NCI-H2196 treated with DMSO at 0.1 percent for 48 hours (cell line): ENCODE data around the gene DNAJB11.
A peak's percentile ranks its signal among the peaks of the same experiment; 100 is the strongest.

Experiments
- DNase-seq: peaks from one replicate; lab custom pipeline; 2025; ENCODE audit not compliant: unreplicated experiment; lab: John Stamatoyannopoulos, UW

Gene DNAJB11

DNA sequence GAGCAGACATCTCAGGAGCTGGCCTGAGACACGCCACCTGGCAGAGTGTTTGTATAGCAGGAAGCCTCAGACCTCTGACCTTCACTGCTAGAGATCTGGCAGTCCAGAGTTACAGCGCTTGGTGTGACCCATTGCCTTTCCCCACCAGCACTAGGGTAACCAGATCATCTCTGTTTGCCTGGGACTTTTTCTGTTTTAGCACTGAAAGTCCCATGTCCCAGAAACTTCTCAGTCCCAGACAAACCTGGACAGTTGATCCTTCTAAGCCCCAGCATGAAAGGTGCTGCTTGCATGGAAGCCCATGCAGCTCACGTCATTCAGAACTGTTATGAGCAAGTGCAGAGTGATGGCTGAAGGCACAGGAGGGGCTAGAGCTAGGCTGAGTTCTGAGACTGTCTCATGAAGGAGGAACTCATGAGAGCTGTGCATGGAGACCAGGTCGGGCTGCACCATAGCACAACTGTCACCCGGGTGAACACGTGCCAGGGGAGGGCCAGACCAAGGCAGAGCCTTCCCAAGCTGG lies 24.1 kb downstream of the DNAJB11 start:
- no peak for DNase-seq

DNA sequence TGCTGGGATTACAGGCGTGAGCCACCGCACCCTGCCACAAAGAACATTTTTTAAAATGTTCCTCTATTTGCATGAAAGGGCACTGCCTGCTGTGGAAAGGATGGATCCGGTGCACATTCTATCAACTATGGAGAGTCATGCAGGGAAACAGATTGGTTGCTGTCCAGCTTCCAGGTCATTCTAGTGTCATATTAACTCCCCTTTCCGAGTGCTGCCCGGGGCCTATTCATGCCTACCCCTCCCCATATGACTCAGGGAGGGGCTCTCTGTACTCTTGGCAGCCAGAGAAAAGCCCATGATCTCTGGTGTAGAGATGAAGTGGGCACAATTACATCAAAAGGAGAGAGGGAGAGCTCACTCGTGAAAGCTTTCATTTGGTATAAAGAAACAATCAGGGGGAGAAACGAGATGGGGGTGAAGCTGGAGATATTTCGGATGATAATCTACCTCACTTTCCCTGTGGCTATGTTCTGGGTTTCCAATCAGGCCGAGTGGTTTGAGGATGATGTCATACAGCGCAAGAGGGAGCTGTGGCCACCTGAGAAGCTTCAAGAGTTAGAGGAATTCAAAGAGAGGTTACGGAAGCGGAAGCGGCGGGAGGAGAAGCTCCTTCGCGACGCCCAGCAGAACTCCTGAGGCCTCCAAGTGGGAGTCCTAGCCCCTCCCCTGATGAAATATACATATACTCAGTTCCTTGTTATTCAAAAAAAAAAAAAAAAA lies 26.2 kb downstream of the DNAJB11 start:
- DNase-seq = no peak

DNA sequence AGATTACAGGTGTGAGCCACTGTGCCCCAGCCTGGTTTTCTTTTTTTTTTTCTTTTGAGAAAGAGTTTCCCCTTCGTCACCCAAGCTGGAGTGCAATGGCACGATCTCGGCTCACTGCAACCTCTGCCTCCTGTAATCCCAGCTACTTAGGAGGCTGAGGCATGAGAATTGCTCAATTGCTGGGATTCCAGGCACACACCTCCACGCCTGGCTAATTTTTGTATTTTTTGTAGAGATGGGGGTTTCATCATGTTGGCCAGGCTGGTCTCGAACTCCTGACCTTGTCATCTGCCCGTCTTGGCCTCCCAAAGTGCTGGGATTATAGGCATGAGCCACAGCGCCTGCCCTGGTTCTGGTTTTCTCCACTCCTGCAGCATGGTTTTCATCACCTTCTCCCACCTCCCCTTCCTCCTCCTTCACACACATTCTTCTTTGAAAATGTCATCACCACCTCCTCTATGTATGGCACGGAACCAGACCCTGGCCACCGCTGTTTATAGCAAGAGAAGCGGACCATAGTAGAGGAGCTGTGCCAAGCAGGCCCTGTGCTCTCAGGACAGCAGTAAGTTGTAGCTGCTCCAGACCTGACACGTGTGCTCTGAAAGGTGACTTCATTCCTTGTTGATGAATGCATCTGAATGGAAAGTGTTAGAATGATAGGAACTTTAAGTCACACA lies 27.7 kb downstream of the DNAJB11 start:
- no peak for DNase-seq

DNA sequence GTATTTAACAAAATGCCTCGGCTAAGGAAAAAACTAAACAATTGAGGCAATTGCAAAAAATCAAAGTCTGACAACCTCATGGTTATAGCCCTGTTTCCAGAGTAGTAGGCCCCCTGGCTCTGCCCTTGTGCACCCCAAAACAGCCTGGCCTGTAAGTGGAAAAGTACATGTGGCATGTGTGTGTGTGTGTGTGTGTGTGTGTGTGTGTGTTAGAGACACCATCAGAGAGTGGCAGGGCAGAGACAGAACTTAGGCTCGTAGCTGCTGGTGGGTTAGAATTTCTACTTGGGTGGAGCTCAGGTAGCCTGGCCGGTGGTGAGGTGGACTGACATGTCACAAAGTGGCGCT lies 28.2 kb downstream of the DNAJB11 start:
- DNase-seq = no peak

- DNase-seq = no peak
Observed at GRCh38 chr3:186599142-186599784, 28.7 kb downstream of the DNAJB11 start.

DNA sequence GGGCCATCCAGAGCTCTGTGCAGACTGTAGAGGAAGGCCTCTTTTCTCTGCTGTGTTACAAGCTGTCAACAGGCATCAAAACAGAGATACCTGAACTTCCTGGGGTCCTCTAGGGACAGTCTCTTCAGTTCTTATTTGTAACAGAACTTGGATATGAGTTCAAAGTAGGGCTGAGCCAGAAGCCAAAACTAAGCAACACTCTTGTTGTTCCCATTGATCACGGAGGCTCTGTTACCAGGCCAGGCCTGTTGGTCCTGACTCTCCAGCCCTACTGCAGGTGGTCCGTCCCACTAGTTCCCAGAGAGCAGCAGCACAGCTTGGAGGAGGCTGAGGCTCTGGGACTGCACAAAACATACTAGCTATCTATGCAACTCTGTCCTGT lies 29.3 kb downstream of the DNAJB11 start:
- DNase-seq = no peak

GRCh38 chr3:186600896-186601295 lies 30.4 kb downstream of the DNAJB11 start:
- no peak for DNase-seq

DNA sequence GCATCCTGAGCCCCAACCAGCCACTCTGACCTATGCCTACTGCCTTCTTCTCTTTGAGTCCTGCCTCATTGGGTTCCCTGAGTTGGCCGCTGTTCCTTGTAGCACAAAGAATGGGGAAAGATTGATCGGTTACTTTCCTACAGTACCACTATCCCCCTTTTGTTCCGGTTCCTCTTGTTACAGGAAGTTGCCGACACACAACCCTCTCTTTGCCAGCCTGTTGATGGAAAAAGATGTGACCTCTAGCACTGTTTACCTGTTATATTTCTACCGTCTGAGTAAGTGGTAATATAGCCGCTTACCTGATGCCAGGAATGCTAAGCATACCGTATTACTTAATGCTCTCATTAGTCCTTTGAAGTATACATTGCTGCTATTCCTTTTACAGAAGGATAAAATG lies 32.6 kb downstream of the DNAJB11 start:
- no peak for DNase-seq

- DNase-seq = no peak
Observed at GRCh38 chr3:186605078-186605477, 34.6 kb downstream of the DNAJB11 start.

DNA sequence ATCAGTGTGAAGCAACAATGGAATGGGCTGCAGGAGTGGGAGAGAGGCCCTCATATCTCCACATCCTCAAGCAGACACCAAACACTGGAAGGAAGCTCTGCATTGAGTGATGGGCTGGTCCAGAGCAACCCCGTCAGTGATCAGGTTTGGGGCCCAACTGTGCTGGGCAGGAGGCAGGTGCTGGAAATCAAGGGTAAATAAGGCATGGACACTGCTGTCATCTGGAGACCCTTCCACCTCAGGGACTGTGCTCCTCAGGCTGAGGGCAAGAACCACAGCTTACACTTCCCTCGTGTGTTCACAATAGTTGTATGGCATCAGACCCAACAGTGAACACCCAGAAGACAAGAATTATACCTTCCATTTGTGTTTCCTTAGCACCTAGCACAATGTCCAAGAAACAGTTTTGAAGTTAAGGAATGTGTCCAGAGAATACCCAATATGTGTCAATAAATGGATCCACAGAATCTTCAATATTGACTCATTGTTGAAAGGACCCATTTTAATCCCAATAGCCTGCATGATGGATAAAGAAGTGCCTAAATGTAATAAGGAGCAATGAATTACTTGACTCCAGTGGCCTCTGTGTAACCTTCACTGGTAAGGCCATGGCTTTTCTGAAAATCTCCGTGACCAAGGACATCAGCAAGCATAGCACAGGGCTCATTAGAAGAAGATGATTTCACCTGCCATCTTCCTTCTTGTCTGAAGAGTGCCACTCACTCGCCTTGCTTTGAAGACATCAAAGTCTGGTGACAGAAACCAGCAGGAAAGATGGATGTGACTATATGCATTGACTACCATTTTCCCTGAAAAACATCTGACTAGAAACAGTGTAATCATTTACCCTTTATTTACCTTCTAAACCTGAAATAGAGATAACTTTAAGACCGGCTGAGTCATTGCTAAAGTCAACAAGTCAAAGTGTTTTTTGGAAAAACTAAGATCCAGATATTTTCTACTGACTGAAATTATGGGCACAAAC lies 35.3 kb downstream of the DNAJB11 start:
- no peak for DNase-seq

DNA sequence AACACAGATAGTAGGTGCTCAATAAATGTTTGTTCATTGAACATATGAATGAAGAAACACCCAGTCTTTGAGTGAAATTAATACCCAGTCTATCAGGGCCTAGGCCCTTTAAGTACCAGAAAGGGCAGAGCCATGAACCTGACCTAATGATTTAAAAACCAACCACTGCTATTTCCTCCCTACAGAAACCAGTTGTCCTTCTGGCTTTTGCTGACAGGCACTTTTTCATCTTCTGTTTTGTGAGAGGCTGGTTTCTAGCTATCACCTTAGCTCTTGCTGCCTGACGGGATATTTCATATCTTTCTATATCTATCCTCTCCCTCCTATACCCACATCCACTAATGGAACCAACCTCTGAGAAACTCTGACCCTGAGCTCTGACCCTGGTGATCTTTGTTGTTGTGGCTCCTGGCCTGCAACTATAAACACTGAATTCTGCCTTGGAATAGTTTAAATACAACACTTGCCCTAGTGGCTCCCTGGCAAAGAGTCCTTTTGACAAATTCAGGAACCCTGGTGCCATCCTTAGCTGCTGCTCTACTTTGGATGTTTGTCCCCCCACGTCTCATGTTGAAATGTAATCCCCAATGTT lies 38.2 kb downstream of the DNAJB11 start:
- DNase-seq = no peak

- no peak for DNase-seq
Observed at GRCh38 chr3:186609247-186609868, 38.8 kb downstream of the DNAJB11 start.

DNA sequence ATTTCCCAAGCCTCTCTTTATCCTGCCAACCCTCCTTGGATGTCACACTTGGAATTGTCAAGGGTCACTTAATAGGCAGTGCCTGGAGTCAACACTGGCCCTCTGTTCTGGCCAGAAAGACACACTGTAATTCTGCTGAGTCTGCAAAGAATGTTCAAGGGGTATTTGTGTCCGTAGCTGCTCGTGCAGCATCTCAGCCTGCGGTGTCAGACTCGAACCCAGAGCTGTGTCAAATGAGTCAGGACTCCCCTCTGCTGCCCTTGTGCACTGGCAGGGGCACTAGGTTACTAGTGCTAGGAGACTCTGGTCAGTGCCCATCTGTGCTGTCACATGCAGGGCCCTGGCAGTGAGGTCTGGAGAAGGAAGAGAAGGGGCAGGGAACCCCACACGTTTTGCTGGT lies 41.5 kb downstream of the DNAJB11 start:
- DNase-seq = no peak

DNA sequence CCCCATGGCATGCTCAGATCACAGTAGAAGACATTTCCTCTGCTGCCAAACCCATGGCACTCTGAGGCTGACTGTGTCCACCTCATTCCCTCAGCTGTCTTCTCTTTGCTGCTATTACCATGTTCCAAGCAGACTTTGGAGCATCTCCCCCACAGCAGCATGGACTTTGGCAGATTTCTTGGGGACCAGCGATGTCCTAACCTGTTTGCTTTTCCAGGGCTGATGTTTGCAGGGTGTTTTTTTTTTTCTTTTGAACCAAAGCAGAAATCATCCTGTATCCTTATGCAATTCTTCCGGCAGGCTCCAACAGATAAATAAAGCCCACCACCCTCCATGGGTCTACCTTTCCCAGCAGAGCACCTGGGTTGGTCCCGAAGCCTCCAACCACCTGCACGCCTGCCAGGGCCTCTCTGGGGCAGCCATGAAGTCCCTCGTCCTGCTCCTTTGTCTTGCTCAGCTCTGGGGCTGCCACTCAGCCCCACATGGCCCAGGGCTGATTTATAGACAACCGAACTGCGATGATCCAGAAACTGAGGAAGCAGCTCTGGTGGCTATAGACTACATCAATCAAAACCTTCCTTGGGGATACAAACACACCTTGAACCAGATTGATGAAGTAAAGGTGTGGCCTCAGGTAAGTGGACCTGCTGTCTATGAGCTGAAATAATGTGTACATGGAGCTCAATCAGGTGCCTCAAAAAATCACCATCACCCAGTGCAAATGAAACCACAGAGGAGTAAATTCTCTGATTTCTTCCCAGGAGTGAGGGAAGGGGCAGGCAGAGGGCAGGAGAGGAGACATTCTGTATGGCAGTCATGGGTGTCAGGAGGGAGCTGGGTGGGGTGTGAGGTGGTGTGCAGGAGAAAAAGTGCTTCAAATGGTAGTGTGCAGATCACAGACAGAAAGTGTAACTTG lies 42.5 kb downstream of the DNAJB11 start, which contains the start of gene AHSG:
Gene AHSG (plus strand): TSS at position 340 of the 916 bp plus-strand sequence. CDS start 82 bp downstream, at position 422.
- no peak for DNase-seq

DNA sequence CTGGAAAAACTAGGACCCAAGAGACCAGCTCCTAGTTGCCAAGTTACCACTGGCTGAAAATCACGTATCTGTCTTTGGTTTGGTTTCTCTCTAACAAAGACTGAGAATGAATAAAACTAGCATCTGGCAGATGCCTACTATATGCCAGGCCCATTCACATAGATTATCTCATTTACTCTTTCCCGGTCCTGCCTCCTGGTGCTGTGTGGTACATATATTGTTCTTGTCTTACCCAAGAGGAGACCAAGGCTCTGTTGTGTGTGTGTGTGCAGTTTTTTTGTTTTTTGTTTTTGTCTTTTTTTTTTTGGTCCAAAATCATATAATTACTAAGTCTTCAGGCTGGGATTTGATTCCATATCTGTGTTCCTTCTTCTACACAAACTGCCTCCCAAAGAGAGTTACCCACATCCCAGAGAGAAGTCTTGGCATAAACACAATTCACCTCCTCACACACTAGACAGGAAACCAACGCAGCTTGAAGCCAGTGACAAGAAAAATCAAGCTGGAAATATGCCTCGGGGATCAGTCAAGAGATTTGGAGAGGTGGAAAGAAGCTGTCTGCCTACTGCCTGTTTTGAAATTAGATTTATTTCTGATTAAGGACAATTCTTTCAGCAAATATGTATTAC lies 43.2 kb downstream of the DNAJB11 start:
- no peak for DNase-seq

- DNase-seq = no peak
Observed at GRCh38 chr3:186614266-186614596, 43.7 kb downstream of the DNAJB11 start.

- peak; percentile 77 for DNase-seq
Observed at GRCh38 chr3:186614597-186615483, 44.3 kb downstream of the DNAJB11 start.

GRCh38 chr3:186616299-186616617 lies 45.7 kb downstream of the DNAJB11 start:
- no peak for DNase-seq
